ENCODE measurements around the gene GNAQ.

The GNAQ gene

DNA sequence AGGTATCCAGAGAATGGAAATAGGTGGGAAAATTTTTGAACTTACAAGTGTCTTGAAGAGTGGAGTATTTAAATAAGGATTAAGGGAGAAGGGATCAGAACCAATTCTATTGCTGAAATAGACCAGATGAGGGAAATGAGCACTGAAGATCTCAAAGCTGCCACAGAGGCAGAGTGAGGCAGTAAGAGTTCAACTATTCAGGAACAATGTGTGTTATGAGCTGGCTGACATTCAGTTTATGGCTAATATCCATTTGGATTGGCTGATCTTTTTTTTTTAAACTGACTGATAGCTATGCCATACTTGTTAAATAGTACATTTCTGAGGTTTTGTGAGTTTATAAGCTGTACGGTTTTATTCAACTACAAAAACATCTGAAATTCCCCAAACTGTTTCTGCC lies 288.2 kb downstream of the GNAQ start:
- H3K36me3 ChIP-seq (ENCODE audit: control insufficient read depth, low read length), result no peaks in the 10 kb centered on the region

GRCh38 chr9:77738932-77739331 lies 292.7 kb downstream of the GNAQ start:
- no peak overlapping the region for H3K4me2 ChIP-seq (ENCODE audit: low read length)

More for the DNA sequence above, 288.2 kb downstream of the GNAQ start:
- Histone ChIP-seq H3K79me2 (ENCODE audit: control insufficient read depth, low read length) (no peaks in the 10 kb centered on the region), H3K4me3 (ENCODE audit: low read length) (no peak overlapping the region), H3K4me1 (ENCODE audit: control insufficient read depth, low read length) (no peaks in the 10 kb centered on the region), H4K20me1 (ENCODE audit: control insufficient read depth, insufficient read depth, low read depth, low read length) (no peaks in the 10 kb centered on the region), H3K9me2 (replicated peaks; ENCODE audit: control insufficient read depth, low read length) (no peaks in the 10 kb centered on the region), H3K4me2 (ENCODE audit: low read length) (no peak overlapping the region), H3K9me3 (ENCODE audit: control insufficient read depth, insufficient read depth, low read length) (no peaks in the 10 kb centered on the region), H3K27me3 (ENCODE audit: control insufficient read depth, low read length) (peaks cover 19% of the 10 kb centered on the region), H3K27ac (ENCODE audit: low read depth, low read length) (no peak overlapping the region), H3F3A (ENCODE audit: control insufficient read depth, insufficient read depth) (no peaks in the 10 kb centered on the region)
- TF ChIP-seq, protein P1, sequence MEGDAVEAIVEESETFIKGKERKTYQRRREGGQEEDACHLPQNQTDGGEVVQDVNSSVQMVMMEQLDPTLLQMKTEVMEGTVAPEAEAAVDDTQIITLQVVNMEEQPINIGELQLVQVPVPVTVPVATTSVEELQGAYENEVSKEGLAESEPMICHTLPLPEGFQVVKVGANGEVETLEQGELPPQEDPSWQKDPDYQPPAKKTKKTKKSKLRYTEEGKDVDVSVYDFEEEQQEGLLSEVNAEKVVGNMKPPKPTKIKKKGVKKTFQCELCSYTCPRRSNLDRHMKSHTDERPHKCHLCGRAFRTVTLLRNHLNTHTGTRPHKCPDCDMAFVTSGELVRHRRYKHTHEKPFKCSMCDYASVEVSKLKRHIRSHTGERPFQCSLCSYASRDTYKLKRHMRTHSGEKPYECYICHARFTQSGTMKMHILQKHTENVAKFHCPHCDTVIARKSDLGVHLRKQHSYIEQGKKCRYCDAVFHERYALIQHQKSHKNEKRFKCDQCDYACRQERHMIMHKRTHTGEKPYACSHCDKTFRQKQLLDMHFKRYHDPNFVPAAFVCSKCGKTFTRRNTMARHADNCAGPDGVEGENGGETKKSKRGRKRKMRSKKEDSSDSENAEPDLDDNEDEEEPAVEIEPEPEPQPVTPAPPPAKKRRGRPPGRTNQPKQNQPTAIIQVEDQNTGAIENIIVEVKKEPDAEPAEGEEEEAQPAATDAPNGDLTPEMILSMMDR (IDR thresholded peaks at IDR 0.05; ENCODE audit: low read depth, low read length, poor library complexity, severe bottlenecking), result no peak
- TF ChIP-seq EZH2phosphoT487 (IDR thresholded peaks at IDR 0.05; ENCODE audit: borderline replicate concordance, low read length), result no peak

GRCh38 chr9:77735494-77735893 lies 296.1 kb downstream of the GNAQ start:
- Histone ChIP-seq H3K27me3 (ENCODE audit: control insufficient read depth, low read length) (no peaks in the 10 kb centered on the region), H3K4me3 (ENCODE audit: low read length) (no peak overlapping the region), H4K20me1 (ENCODE audit: control insufficient read depth, insufficient read depth, low read depth, low read length) (no peaks in the 10 kb centered on the region), H3K9me3 (ENCODE audit: control insufficient read depth, insufficient read depth, low read length) (no peaks in the 10 kb centered on the region), H3K4me2 (ENCODE audit: low read length) (no peak overlapping the region), H3K27ac (ENCODE audit: low read depth, low read length) (no peak overlapping the region), H3K4me1 (ENCODE audit: control insufficient read depth, low read length) (no peaks in the 10 kb centered on the region), H3K36me3 (ENCODE audit: control insufficient read depth, low read length) (no peaks in the 10 kb centered on the region), H3F3A (ENCODE audit: control insufficient read depth, insufficient read depth) (no peaks in the 10 kb centered on the region), H3K9me2 (replicated peaks; ENCODE audit: control insufficient read depth, low read length) (no peaks in the 10 kb centered on the region), H3K79me2 (ENCODE audit: control insufficient read depth, low read length) (no peaks in the 10 kb centered on the region)
- TF ChIP-seq, protein P1 (IDR thresholded peaks at IDR 0.05; ENCODE audit: low read depth, low read length, poor library complexity, severe bottlenecking), result no peak
- TF ChIP-seq EZH2phosphoT487 (IDR thresholded peaks at IDR 0.05; ENCODE audit: borderline replicate concordance, low read length), result no peak

More at GRCh38 chr9:77738932-77739331, 292.7 kb downstream of the GNAQ start:
- Histone ChIP-seq H3K79me2 (ENCODE audit: control insufficient read depth, low read length) (no peaks in the 10 kb centered on the region), H3K9me2 (replicated peaks; ENCODE audit: control insufficient read depth, low read length) (no peaks in the 10 kb centered on the region), H3K27ac (ENCODE audit: low read depth, low read length) (no peak overlapping the region), H3F3A (ENCODE audit: control insufficient read depth, insufficient read depth) (no peaks in the 10 kb centered on the region), H3K9me3 (ENCODE audit: control insufficient read depth, insufficient read depth, low read length) (no peaks in the 10 kb centered on the region), H3K36me3 (ENCODE audit: control insufficient read depth, low read length) (no peaks in the 10 kb centered on the region), H3K4me3 (ENCODE audit: low read length) (no peak overlapping the region), H3K4me1 (ENCODE audit: control insufficient read depth, low read length) (no peaks in the 10 kb centered on the region), H3K27me3 (ENCODE audit: control insufficient read depth, low read length) (peaks cover 3% of the 10 kb centered on the region; the same call in 1 of the 2 replicates), H4K20me1 (ENCODE audit: control insufficient read depth, insufficient read depth, low read depth, low read length) (no peaks in the 10 kb centered on the region)
- TF ChIP-seq, protein P1 (IDR thresholded peaks at IDR 0.05; ENCODE audit: low read depth, low read length, poor library complexity, severe bottlenecking), result no peak
- TF ChIP-seq EZH2phosphoT487 (IDR thresholded peaks at IDR 0.05; ENCODE audit: borderline replicate concordance, low read length), result no peak

Measured in DOHH2 (cell line).